IgD-negative memory B cell (primary cell): ENCODE measurements around the gene VTCN1. TPM values are rescaled to one million over a fixed set of nuclear protein-coding genes. Genes with fewer than 3 reads are reported as not detected.
A peak's percentile ranks its signal among the peaks of the same experiment; 100 is the strongest.

Source experiments
- H3K27ac Mint-ChIP-seq, 3 donors: one replicate each; pipeline ENCODE4 v1.8.0; 2020 to 2022; ENCODE audit warnings: mild to moderate bottlenecking in 3 of 3, mixed read lengths in 3 of 3, moderate library complexity in 1 of 3
- H3K27me3 Mint-ChIP-seq: one replicate; pipeline ENCODE4 v1.8.0; 2021; ENCODE audit warnings: mixed read lengths
- H3K36me3 Mint-ChIP-seq: one replicate; pipeline ENCODE4 v1.8.0; 2020; ENCODE audit warnings: mild to moderate bottlenecking, mixed read lengths
- H3K4me1 Mint-ChIP-seq, 3 donors: one replicate each; pipeline ENCODE4 v1.8.0; 2020 to 2022; ENCODE audit warnings: mixed read lengths in 3 of 3, mild to moderate bottlenecking in 1 of 3
- H3K4me3 Mint-ChIP-seq, 4 donors: one replicate each; pipeline ENCODE4 v1.8.0; 2020 to 2022; ENCODE audit warnings: mild to moderate bottlenecking in 4 of 4, mixed read lengths in 4 of 4, moderate library complexity in 3 of 4
- H3K9me3 Mint-ChIP-seq, 3 donors: one replicate each; pipeline ENCODE4 v1.8.0; 2020 to 2021; ENCODE audit warnings: mixed read lengths in 3 of 3, mild to moderate bottlenecking in 1 of 3
- polyA plus RNA-seq: library from polyadenylated mRNA; unstranded; fragments of 300-500 nt; fragmentation: Illumina TruSeq; gene quantifications from one replicate; pipeline ENCODE4 v1.2.3, GENCODE V29; 2021

The VTCN1 gene
- polyA plus RNA-seq, 1 donor from 2014 or later: not detected

GRCh38 chr1:117229217-117229616, 18.5 kb upstream of the VTCN1 start:
- Mint-ChIP-seq H3K9me3 (peaks cover 0 to 3% (median 0%) of the 10 kb centered on the region in 3 donors), H3K27me3 (peaks cover 2% of the 10 kb centered on the region), H3K4me1 (no peaks in the 10 kb centered on the region), H3K27ac (no peak overlapping the region), H3K36me3 (no peaks in the 10 kb centered on the region), H3K4me3 (no peak overlapping the region)

DNA sequence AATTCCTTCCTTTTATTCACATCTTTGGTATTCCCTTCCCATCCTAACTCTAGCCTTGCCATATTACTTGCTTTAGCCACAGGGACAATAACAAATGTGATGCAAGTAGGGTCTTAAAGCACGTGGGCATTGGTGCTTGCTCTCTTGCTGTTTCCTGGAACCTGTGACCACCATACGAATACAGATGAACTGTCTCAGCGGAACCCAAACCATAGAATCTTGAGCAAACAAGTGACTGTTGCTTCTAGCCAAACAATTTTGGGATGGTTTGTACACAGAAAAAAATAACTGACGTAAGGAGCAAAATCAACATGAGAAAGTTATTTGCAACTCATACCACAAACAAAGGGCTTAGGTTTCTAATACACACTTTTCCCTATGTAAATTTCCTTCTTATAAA, 15.2 kb upstream of the VTCN1 start:
- H3K27ac Mint-ChIP-seq: no peak overlapping the region
- H3K9me3 Mint-ChIP-seq: peaks cover 0 to 2% (median 0%) of the 10 kb centered on the region in 3 donors
- no peaks in the 10 kb centered on the region for H3K4me1 Mint-ChIP-seq
- H3K27me3 Mint-ChIP-seq: peaks cover 2% of the 10 kb centered on the region
- no peaks in the 10 kb centered on the region for H3K36me3 Mint-ChIP-seq
- no peak overlapping the region for H3K4me3 Mint-ChIP-seq

GRCh38 chr1:117216718-117217117, 6.0 kb upstream of the VTCN1 start:
- peaks cover 0 to 6% (median 2%) of the 10 kb centered on the region in 3 donors for H3K9me3 Mint-ChIP-seq
- peaks cover 19% of the 10 kb centered on the region for H3K27me3 Mint-ChIP-seq
- H3K36me3 Mint-ChIP-seq: peaks cover 2% of the 10 kb centered on the region
- no peaks in the 10 kb centered on the region for H3K4me1 Mint-ChIP-seq
- H3K27ac Mint-ChIP-seq: no peak overlapping the region
- H3K4me3 Mint-ChIP-seq: no peak overlapping the region

DNA sequence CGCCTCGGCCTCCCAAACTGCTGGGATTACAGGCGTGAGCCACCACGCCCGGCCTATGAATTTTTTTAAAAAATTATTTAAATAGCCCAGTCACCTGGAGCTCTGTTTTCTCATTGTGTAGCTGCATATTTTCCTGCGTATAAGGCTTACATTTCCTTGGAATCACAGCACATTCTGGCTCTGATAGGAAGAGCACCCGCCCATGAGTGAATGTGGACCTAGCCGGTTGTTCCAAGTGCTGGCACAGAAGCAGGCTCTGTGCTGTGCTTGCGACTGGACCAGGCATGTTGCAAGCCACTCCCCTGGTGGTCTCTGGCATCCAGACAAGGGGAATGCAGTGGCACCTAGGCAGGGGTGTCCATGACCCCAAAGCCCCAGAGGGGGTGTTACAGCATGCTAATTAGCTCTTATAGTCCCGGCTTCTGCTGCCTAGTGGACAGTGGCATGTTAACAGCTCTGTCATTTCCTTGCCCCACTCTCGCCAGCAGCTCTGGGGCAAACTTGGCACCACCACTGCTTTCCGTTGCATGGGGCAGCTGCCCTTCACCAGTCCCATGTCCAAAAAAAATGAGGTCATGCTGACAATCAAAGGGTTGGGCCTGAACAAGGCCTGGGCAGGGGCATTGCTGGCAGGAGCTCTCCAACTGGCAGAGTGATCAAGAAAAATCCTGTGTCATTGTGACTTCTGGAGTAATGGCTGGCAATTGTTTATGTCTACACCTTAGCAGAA, 5.2 kb upstream of the VTCN1 start:
- peaks cover 0 to 5% (median 2%) of the 10 kb centered on the region in 3 donors for H3K9me3 Mint-ChIP-seq
- H3K27me3 Mint-ChIP-seq: peaks cover 19% of the 10 kb centered on the region
- no peaks in the 10 kb centered on the region for H3K4me1 Mint-ChIP-seq
- no peak overlapping the region for H3K4me3 Mint-ChIP-seq
- peaks cover 2% of the 10 kb centered on the region for H3K36me3 Mint-ChIP-seq
- no peak overlapping the region for H3K27ac Mint-ChIP-seq

DNA sequence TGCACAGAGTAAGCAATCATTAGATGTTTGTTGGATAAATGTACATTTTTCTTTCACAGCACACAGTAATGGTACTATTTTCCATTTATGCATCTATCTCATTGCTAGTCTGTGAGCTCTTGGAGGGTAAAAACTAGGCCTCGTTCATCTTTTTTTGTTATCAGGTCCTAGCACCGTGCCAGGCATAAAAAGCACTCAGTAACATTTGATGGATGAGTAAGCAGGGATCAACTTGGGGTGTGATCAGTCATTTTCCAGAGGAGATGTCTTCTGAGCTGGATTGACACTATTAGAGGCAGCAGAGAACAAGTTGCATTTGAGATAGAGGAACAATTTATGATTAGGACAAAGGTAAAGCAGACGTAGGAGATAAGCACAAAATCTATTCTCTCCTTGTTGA, 4.3 kb upstream of the VTCN1 start:
- Mint-ChIP-seq H3K36me3 (peaks cover 2% of the 10 kb centered on the region), H3K27me3 (peaks cover 19% of the 10 kb centered on the region), H3K27ac (no peak overlapping the region), H3K4me1 (no peaks in the 10 kb centered on the region), H3K9me3 (peaks cover 0 to 3% (median 2%) of the 10 kb centered on the region in 3 donors), H3K4me3 (no peak overlapping the region)

DNA sequence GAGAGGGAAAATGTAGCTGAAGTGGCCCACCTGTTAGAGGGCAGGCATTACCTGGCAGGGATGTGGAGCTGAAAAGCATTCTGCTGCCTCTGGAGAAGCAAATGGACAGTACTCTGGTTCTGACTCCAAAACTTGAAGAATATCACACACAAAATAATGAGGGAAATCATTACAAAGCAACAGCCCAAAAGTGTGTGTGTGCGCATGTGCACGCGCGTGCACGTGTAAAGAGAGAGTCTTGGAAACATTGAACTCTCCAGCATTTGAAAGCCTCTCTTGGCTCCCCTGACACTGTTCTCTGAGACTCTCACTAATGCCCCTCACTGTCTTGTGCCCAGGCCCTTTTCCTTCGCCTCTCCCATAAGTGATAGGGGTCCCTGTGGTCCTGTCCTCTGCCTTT, 2.3 kb upstream of the VTCN1 start:
- H3K4me1 Mint-ChIP-seq: no peaks in the 10 kb centered on the region
- peaks cover 24% of the 10 kb centered on the region for H3K27me3 Mint-ChIP-seq
- peaks cover 0 to 3% (median 2%) of the 10 kb centered on the region in 3 donors for H3K9me3 Mint-ChIP-seq
- H3K27ac Mint-ChIP-seq: no peak overlapping the region
- H3K4me3 Mint-ChIP-seq: no peak overlapping the region
- peaks cover 2% of the 10 kb centered on the region for H3K36me3 Mint-ChIP-seq

DNA sequence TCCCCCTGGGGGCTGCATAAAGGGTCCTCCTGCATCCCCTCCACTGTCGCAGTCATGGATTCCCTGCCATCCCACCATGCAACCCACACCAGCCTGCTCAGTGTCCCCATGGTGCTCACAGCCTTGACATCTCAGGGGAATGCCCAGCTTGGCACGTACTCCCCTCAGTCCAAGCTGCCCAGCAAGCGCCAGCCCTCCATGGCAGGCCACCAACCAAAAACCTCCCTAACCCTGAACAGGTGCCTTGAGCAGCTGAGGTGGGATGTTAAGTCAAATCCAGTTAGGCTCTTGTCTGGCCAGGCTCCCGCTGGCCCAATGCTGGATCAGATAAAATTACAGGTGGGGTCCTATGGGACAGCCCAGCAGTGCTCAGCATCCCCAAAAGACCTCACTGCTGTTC, 341 bp downstream of the VTCN1 start:
- Mint-ChIP-seq H3K9me3 (no peaks in the 10 kb centered on the region), H3K4me3 (no peak overlapping the region), H3K36me3 (peaks cover 2% of the 10 kb centered on the region), H3K27me3 (peaks cover 15% of the 10 kb centered on the region), H3K4me1 (no peaks in the 10 kb centered on the region), H3K27ac (no peak overlapping the region)

DNA sequence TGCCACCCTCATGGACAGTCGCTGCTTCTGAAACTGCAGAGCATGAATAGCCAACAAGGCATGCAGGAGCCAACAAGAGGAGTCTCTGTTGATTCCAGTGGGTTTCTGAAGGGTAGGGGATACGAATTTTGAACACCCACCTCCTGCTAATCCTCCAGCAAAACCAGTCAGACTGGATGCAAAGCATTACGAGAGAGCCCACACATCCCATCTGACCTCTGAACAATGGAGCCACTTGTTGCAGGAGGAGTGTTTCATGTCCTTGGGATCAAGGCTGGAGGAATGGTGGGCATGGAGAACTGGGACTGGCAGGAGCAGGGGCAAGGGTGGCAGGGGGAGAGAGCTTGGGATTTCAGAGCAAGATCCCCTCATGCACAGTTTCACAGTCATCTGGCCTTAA, 1.6 kb downstream of the VTCN1 start:
- H3K9me3 Mint-ChIP-seq: no peaks in the 10 kb centered on the region
- no peaks in the 10 kb centered on the region for H3K4me1 Mint-ChIP-seq
- H3K27ac Mint-ChIP-seq: no peak overlapping the region
- H3K36me3 Mint-ChIP-seq: no peaks in the 10 kb centered on the region
- peaks cover 11% of the 10 kb centered on the region for H3K27me3 Mint-ChIP-seq
- no peak overlapping the region for H3K4me3 Mint-ChIP-seq

GRCh38 chr1:117208580-117208979, 2.1 kb downstream of the VTCN1 start:
- Mint-ChIP-seq H3K27me3 (peaks cover 11% of the 10 kb centered on the region), H3K9me3 (no peaks in the 10 kb centered on the region), H3K4me1 (no peaks in the 10 kb centered on the region), H3K4me3 (no peak overlapping the region), H3K36me3 (no peaks in the 10 kb centered on the region), H3K27ac (no peak overlapping the region)

- Mint-ChIP-seq H3K4me3 (no peak overlapping the region), H3K36me3 (no peaks in the 10 kb centered on the region), H3K9me3 (peaks cover 0 to 2% (median 0%) of the 10 kb centered on the region in 3 donors), H3K4me1 (peaks cover 0 to 1% (median 0%) of the 10 kb centered on the region in 3 donors), H3K27ac (no peak overlapping the region), H3K27me3 (peaks cover 13% of the 10 kb centered on the region)
These were observed 5.4 kb downstream of the VTCN1 start for GRCh38 chr1:117205368-117205767.

DNA sequence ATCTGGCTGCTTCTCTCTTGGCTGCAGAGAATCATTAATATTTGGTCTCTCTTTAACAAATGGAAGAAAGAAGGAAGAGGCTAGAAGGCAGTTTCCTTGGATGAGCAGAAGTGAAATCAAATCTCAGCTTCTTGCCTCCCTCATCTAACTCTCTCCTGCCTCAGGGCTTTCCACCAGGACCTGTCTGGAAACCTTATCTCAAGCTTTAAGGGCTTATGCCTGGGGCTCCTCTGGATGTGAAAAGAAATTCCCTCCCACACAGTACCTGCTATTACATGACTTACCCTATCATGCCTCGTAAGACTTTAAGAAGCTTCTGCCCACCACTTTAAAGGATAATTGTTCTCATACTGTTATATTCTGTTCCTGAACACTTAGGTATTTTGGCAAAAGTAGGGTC, 8.9 kb downstream of the VTCN1 start:
- Mint-ChIP-seq H3K36me3 (no peaks in the 10 kb centered on the region), H3K4me3 (no peak overlapping the region), H3K9me3 (peaks cover 0 to 2% (median 0%) of the 10 kb centered on the region in 3 donors), H3K4me1 (peaks cover 0 to 1% (median 0%) of the 10 kb centered on the region in 3 donors), H3K27me3 (peaks cover 8% of the 10 kb centered on the region), H3K27ac (no peak overlapping the region)

DNA sequence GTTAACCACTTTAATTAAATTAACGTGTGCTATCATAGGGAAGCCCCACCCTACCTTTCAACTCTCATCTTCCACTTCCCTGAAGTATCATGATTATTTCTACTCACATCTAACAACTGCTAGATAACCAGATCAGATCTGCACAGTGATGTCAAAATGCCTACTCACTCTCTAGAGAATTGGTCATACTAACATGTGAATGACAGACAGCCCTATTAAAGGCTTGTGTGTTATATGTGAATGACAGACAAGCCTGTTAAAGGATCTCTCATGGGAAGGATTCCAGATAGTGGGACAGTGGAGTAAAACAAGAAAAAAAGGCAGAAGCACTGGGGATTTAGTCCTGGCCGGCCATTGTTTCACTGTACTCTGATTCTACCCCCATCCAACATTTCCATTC, 12.6 kb downstream of the VTCN1 start:
- peaks cover 8% of the 10 kb centered on the region for H3K27me3 Mint-ChIP-seq
- H3K4me3 Mint-ChIP-seq: no peak overlapping the region
- H3K4me1 Mint-ChIP-seq: peaks cover 0 to 1% (median 0%) of the 10 kb centered on the region in 3 donors
- no peak overlapping the region for H3K27ac Mint-ChIP-seq
- peaks cover 2 to 4% (median 4%) of the 10 kb centered on the region in 3 donors for H3K9me3 Mint-ChIP-seq
- H3K36me3 Mint-ChIP-seq: no peaks in the 10 kb centered on the region

- no peaks in the 10 kb centered on the region for H3K4me1 Mint-ChIP-seq
- H3K9me3 Mint-ChIP-seq: peaks cover 5 to 13% (median 6%) of the 10 kb centered on the region in 3 donors
- H3K27me3 Mint-ChIP-seq: peaks cover 16% of the 10 kb centered on the region
- H3K27ac Mint-ChIP-seq: no peak overlapping the region
- no peak overlapping the region for H3K4me3 Mint-ChIP-seq
- H3K36me3 Mint-ChIP-seq: peaks cover 1% of the 10 kb centered on the region
These were observed 21.0 kb downstream of the VTCN1 start for GRCh38 chr1:117189726-117190125.

DNA sequence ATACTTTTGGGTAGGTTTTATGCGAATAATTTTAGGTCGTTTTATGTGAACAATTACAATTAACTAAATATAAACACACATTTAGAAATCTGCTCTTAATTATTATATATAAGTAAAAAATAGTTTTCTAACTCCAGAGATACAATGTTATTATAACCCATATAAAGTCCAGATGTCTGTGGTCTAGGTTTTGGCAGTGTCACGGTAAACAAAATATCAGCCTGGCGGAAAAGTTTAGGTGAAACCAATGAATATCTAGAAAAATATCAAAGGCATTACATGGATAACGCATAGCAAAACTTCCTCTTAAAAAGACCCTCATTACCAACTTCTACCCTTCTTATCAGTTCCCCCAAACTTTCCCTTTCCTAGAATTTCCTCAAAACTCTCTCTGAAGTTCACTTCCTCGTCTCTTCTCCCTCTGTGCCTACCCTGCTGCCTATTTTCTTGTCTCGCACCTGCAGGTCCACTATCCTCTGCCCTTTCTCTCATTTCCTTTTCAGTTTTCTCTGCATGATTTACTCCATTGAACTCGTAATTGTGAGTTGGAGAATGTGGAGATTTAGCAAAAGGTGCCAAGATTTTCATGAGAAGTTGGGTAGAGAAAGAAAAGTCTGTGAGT, 21.8 kb downstream of the VTCN1 start:
- Mint-ChIP-seq H3K27ac (peak overlapping the region in 1 of 3 donors; percentile 63), H3K36me3 (peaks cover 4% of the 10 kb centered on the region), H3K27me3 (peaks cover 16% of the 10 kb centered on the region), H3K9me3 (peaks cover 2 to 13% (median 5%) of the 10 kb centered on the region in 3 donors), H3K4me3 (no peak overlapping the region), H3K4me1 (no peaks in the 10 kb centered on the region)

GRCh38 chr1:117188170-117188815, 22.4 kb downstream of the VTCN1 start:
- Mint-ChIP-seq H3K27me3 (peaks cover 16% of the 10 kb centered on the region), H3K27ac (no peak overlapping the region), H3K9me3 (peaks cover 2 to 11% (median 5%) of the 10 kb centered on the region in 3 donors), H3K36me3 (peaks cover 5% of the 10 kb centered on the region), H3K4me3 (no peak overlapping the region), H3K4me1 (no peaks in the 10 kb centered on the region)
